SK-N-SH (cell line): ENCODE measurements around the gene DSCAM. TPM values are rescaled to one million over a fixed set of nuclear protein-coding genes. Genes with fewer than 3 reads are reported as not detected.
A peak's percentile ranks its signal among the peaks of the same experiment; 100 is the strongest.

Experiments used
- CTCF ChIA-PET: fragments of 300-600, 350-600 bp; formaldehyde crosslinking; extraction: SDS; loops from one replicate; lab custom pipeline; 2021; lab: Yijun Ruan, JAX
- POLR2A ChIA-PET: fragments of 350-600 bp; sonication (Branson Sonifier 250); formaldehyde crosslinking; extraction: SDS; loops from one replicate; lab custom pipeline; 2020; ENCODE audit warnings: antibody characterized with exemption, inconsistent platforms; lab: Yijun Ruan, JAX
- DNase-seq: peaks from one replicate; pipeline ENCODE4 v3.0.0; 2012
- H2AFZ ChIP-seq: fragments of 200-600 bp; sonication (generic); 2 replicates; pipeline ENCODE4 v1.8.1; 2016; ENCODE audit warnings: antibody characterized with exemption, mild to moderate bottlenecking, low read depth
- H3F3A ChIP-seq: fragments of 200-600 bp; sonication (generic); replicated peaks from 2 replicates; pipeline ENCODE3; 2016; ENCODE audit warnings: antibody characterized with exemption, mild to moderate bottlenecking; ENCODE audit not compliant: insufficient read depth
- H3K27ac ChIP-seq, 2 experiments: fragments of 200-500 bp in 1 of 2; fragments of 200-600 bp in 1 of 2; sonication (Bioruptor generic) in 1 of 2; sonication (generic), shearing (Covaris generic) in 1 of 2; 2 replicates each; pipeline versions ENCODE4 v1.5.1 to v1.6.1; 2014 to 2016; ENCODE audit warnings: low read depth in 2 of 2, inconsistent platforms in 1 of 2, low read length in 1 of 2, mild to moderate bottlenecking in 1 of 2, mixed read lengths in 1 of 2
- H3K27me3 ChIP-seq: fragments of 200-600 bp; sonication (generic), shearing (Covaris generic); 2 replicates; pipeline ENCODE4 v1.6.1; 2016; ENCODE audit warnings: mixed run types; ENCODE audit not compliant: insufficient read depth
- H3K36me3 ChIP-seq, 2 experiments: fragments of 200-500 bp in 1 of 2; fragments of 200-600 bp in 1 of 2; sonication (Bioruptor generic) in 1 of 2; sonication (generic) in 1 of 2; replicated peaks in 1 of 2; 2 replicates each; pipeline versions ENCODE3 to v1.5.1; 2014 to 2016; ENCODE audit warnings: low read length in 1 of 2, mild to moderate bottlenecking in 1 of 2; ENCODE audit not compliant: insufficient read depth in 2 of 2, control insufficient read depth in 1 of 2
- H3K4me1 ChIP-seq, 2 experiments: fragments of 200-500 bp in 1 of 2; fragments of 200-600 bp in 1 of 2; sonication (Bioruptor generic) in 1 of 2; sonication (generic), shearing (Covaris generic) in 1 of 2; 2 replicates each; pipeline versions ENCODE4 v1.5.1 to v1.6.1; 2014 to 2016; ENCODE audit warnings: low read depth in 1 of 2, low read length in 1 of 2, mixed run types in 1 of 2; ENCODE audit not compliant: insufficient read depth in 2 of 2, control insufficient read depth in 1 of 2
- H3K4me2 ChIP-seq: fragments of 200-600 bp; sonication (generic), shearing (Covaris generic); 2 replicates; pipeline ENCODE4 v1.6.1; 2017; ENCODE audit warnings: mixed run types
- H3K4me3 ChIP-seq, 2 experiments: fragments of 200-500 bp in 1 of 2; fragments of 200-600 bp in 1 of 2; sonication (Bioruptor generic) in 1 of 2; sonication (generic), shearing (Covaris generic) in 1 of 2; 2 replicates each; pipeline versions ENCODE4 v1.5.1 to v1.8.1; 2014 to 2016; ENCODE audit warnings: low read depth in 2 of 2, inconsistent platforms in 1 of 2, low read length in 1 of 2, mild to moderate bottlenecking in 1 of 2, mixed read lengths in 1 of 2, moderate library complexity in 1 of 2
- H3K79me2 ChIP-seq: fragments of 200-600 bp; sonication (generic); 2 replicates; pipeline ENCODE4 v1.8.1; 2017; ENCODE audit warnings: mild to moderate bottlenecking; ENCODE audit not compliant: insufficient read depth
- H3K9ac ChIP-seq: fragments of 200-600 bp; sonication (generic); 2 replicates; pipeline ENCODE4 v1.6.1; 2017; ENCODE audit warnings: mixed run types
- H3K9me2 ChIP-seq: fragments of 200-600 bp; sonication (generic); 2 replicates; pipeline ENCODE4 v1.6.1; 2017; ENCODE audit warnings: mixed run types
- H3K9me3 ChIP-seq: fragments of 200-600 bp; sonication (generic); 2 replicates; pipeline ENCODE4 v1.6.1; 2017; ENCODE audit warnings: mixed run types, mild to moderate bottlenecking, moderate library complexity
- H4K20me1 ChIP-seq: fragments of 200-600 bp; sonication (generic); 2 replicates; pipeline ENCODE4 v1.6.1; 2017; ENCODE audit warnings: mild to moderate bottlenecking, mixed run types; ENCODE audit not compliant: insufficient read depth
- EP300 ChIP-seq, 2 experiments: IDR thresholded peaks; 2 replicates each; pipeline versions ENCODE4 v1.4.0 to v1.6.1; 2012; ENCODE audit warnings: borderline replicate concordance in 1 of 2, low read depth in 1 of 2, low read length in 1 of 2
- FOSL2 ChIP-seq: IDR thresholded peaks from 2 replicates; pipeline ENCODE4 v1.4.0; 2012; ENCODE audit warnings: low read depth, mild to moderate bottlenecking, moderate library complexity, borderline replicate concordance
- MEF2A ChIP-seq: IDR thresholded peaks from 2 replicates; pipeline ENCODE4 v1.4.0; 2012; ENCODE audit warnings: low read depth, borderline replicate concordance
- MXI1 ChIP-seq: IDR thresholded peaks from 2 replicates; pipeline ENCODE4 v1.6.1; 2012; ENCODE audit warnings: mild to moderate bottlenecking, low read depth, low read length, improper control_type of control experiment
- NRF1 ChIP-seq: IDR thresholded peaks from 2 replicates; pipeline ENCODE4 v1.6.1; 2012; ENCODE audit warnings: low read depth, mild to moderate bottlenecking, low read length
- RXRA ChIP-seq: IDR thresholded peaks from 2 replicates; pipeline ENCODE4 v1.4.0; 2012; ENCODE audit warnings: low read depth, mild to moderate bottlenecking, borderline replicate concordance
- WGBS: methylation state at CpG from one replicate; pipeline ENCODE4 v1.1.6; 2017; ENCODE audit warnings: low lambda C conversion rate; 5-methylcytosine and 5-hydroxymethylcytosine counted together
- polyA plus RNA-seq, 3 experiments: library from polyadenylated mRNA; depleted of rRNA; stranded (reverse); fragments of >200 nt; gene quantifications; 2 replicates each; pipeline ENCODE4 v1.2.3, GENCODE V29; 2012
- TF ChIP-seq, protein P1 (sequence below): IDR thresholded peaks from 2 replicates; pipeline ENCODE4; 2012
- TF ChIP-seq, protein P2 (sequence below): IDR thresholded peaks from 2 replicates; pipeline ENCODE4 v1.4.0; 2012; ENCODE audit warnings: low read depth, borderline replicate concordance

DSCAM gene
- polyA plus RNA-seq, 1 of the 3 experiments (the other 2 are of a cell fraction) = not detected

- WGBS = 10% methylated on average over 4 of the region's 4 CpGs
- TF ChIP-seq, protein P1, sequence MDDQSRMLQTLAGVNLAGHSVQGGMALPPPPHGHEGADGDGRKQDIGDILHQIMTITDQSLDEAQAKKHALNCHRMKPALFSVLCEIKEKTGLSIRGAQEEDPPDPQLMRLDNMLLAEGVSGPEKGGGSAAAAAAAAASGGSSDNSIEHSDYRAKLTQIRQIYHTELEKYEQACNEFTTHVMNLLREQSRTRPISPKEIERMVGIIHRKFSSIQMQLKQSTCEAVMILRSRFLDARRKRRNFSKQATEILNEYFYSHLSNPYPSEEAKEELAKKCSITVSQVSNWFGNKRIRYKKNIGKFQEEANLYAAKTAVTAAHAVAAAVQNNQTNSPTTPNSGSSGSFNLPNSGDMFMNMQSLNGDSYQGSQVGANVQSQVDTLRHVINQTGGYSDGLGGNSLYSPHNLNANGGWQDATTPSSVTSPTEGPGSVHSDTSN = no peak
- TF ChIP-seq RXRA (no peak), EP300 (IDR thresholded peaks at IDR 0.05; ENCODE audit: borderline replicate concordance in 1 of 2, low read depth in 1 of 2, low read length in 1 of 2) (peak in 1 of 2 experiments; percentile 34; a peak in 1 of 4 replicates), FOSL2 (no peak)
These were observed 224.4 kb downstream of the DSCAM start for GRCh38 chr21:40622531-40622930.

DNA sequence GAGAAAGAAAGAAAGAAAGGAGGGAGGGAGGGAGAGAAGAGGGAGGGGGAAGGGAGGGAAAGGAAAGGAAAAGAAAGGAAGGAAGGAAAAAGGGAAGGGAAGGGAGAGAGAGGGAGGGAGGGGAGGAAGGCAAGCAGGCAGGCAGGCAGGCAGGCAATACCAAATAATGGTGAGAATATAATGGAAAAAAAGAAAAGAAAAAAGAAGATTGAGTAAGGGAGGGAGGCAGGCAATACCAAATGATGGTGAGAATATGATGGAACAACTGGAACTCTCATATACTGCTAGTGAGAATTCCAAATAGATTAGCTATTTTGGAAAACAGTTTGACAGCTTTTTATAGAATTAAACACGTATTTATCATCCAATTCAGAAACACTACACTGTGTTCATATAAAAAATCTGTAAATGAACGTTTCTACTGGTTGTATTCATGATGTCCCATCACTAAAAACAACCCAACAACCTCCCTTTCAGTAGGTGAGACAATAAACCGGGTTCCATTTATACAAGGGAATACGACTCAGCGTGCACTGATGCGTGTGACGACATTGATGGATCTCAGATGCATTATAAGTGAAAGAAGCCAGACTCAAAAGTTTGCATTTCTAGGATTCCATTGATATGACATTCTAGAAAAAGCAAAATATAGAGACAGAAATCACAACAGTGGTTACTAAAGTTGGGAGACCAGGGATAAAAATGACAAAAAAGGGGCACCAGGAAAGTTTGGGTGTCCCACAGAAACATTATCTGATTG, 226.4 kb downstream of the DSCAM start:
- no peak for DNase-seq
- H4K20me1 ChIP-seq = no peaks in the 10 kb centered on the region
- peaks cover 3% of the 10 kb centered on the region; the same call in 1 of the 2 replicates for H3K9me2 ChIP-seq
- H3K27ac ChIP-seq = no peak overlapping the region
- no peak overlapping the region for H3K9ac ChIP-seq
- H3K36me3 ChIP-seq = no peaks in the 10 kb centered on the region
- POLR2A ChIA-PET = no interaction called here
- H3K79me2 ChIP-seq = no peaks in the 10 kb centered on the region
- H2AFZ ChIP-seq = no peak overlapping the region
- no peaks in the 10 kb centered on the region for H3F3A ChIP-seq
- no peak overlapping the region for H3K4me3 ChIP-seq
- TF ChIP-seq MXI1 (no peak), MEF2A (no peak), NRF1 (no peak)
- TF ChIP-seq, protein P2, sequence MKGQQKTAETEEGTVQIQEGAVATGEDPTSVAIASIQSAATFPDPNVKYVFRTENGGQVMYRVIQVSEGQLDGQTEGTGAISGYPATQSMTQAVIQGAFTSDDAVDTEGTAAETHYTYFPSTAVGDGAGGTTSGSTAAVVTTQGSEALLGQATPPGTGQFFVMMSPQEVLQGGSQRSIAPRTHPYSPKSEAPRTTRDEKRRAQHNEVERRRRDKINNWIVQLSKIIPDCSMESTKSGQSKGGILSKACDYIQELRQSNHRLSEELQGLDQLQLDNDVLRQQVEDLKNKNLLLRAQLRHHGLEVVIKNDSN = no peak
- no peak overlapping the region for H3K4me2 ChIP-seq
- CTCF ChIA-PET = no interaction called here
- H3K27me3 ChIP-seq = no peaks in the 10 kb centered on the region
- 47% methylated on average over 7 of the region's 7 CpGs for WGBS
- H3K4me1 ChIP-seq = peaks cover 0 to 5% of the 10 kb centered on the region in 2 experiments; a peak in 1 of 4 replicates
- H3K9me3 ChIP-seq = peaks cover 7% of the 10 kb centered on the region; the same call in 1 of the 2 replicates

More at GRCh38 chr21:40622531-40622930, 224.4 kb downstream of the DSCAM start:
- no peaks in the 10 kb centered on the region for H3K79me2 ChIP-seq
- peaks cover 0 to 5% of the 10 kb centered on the region in 2 experiments; a peak in 1 of 4 replicates for H3K4me1 ChIP-seq
- no peaks in the 10 kb centered on the region for H3K36me3 ChIP-seq
- H3K9me3 ChIP-seq = peaks cover 7% of the 10 kb centered on the region; the same call in 1 of the 2 replicates
- no peak overlapping the region for H2AFZ ChIP-seq
- H3K4me3 ChIP-seq = no peak overlapping the region
- CTCF ChIA-PET = interaction anchor here (2.3 kb wide), 1 partner anchor 156 kb away, joined by 5 read pairs; no protein-coding TSS in a partner anchor
- DNase-seq = peak; percentile 23
- POLR2A ChIA-PET = no interaction called here
- H3F3A ChIP-seq = no peaks in the 10 kb centered on the region
- no peaks in the 10 kb centered on the region for H3K27me3 ChIP-seq
- no peak overlapping the region for H3K27ac ChIP-seq
- H3K9ac ChIP-seq = no peak overlapping the region
- no peak overlapping the region for H3K4me2 ChIP-seq
- no peaks in the 10 kb centered on the region for H4K20me1 ChIP-seq
- H3K9me2 ChIP-seq = peaks cover 3% of the 10 kb centered on the region; the same call in 1 of the 2 replicates
